A673 (cell line): ENCODE results near the gene MTM1. TPM values are rescaled to one million over a fixed set of nuclear protein-coding genes. Genes with fewer than 3 reads are reported as not detected.
A peak's percentile ranks its signal among the peaks of the same experiment; 100 is the strongest.

Experiments
- BruUV-seq: library from RNA; stranded (reverse); fragments of 400-500 nt; replicated peaks from 2 replicates; lab custom pipeline; 2021; lab: Mats Ljungman, UMichigan
- CTCF ChIA-PET: fragments of 300-600 bp; sonication (Branson Sonifier 250); formaldehyde crosslinking; loops from one replicate; lab custom pipeline; 2022; ENCODE audit warnings: antibody characterized with exemption; lab: Charles Lee
- POLR2A ChIA-PET: fragments of 300-600 bp; sonication (Branson Sonifier 250); formaldehyde crosslinking; loops from one replicate; lab custom pipeline; 2022; ENCODE audit warnings: antibody characterized with exemption; ENCODE audit not compliant: low non-redundant PET; lab: Charles Lee
- DNase-seq: peaks from one replicate; pipeline ENCODE4 v3.0.0-alpha.2; 2015; ENCODE audit warnings: low spot score
- H3K27ac ChIP-seq: fragments of 200-600 bp; sonication (generic); 2 replicates; pipeline ENCODE4 v1.5.1; 2016; ENCODE audit warnings: mixed run types, low read depth, mild to moderate bottlenecking, mixed read lengths, antibody characterized with exemption, low read length; ENCODE audit not compliant: poor library complexity, severe bottlenecking
- H3K27me3 ChIP-seq: fragments of 200-600 bp; sonication (generic); replicated peaks from 2 replicates; pipeline ENCODE4 v1.6.1; 2017; ENCODE audit warnings: mixed run types, low read depth, mild to moderate bottlenecking, mixed read lengths, antibody characterized with exemption, low read length; ENCODE audit not compliant: insufficient read depth, poor library complexity
- H3K36me3 ChIP-seq: fragments of 200-600 bp; sonication (generic); 2 replicates; pipeline ENCODE4 v1.6.1; 2016; ENCODE audit warnings: mixed run types, mild to moderate bottlenecking, mixed read lengths, antibody characterized with exemption, low read length; ENCODE audit not compliant: insufficient read depth, poor library complexity, severe bottlenecking
- H3K4me1 ChIP-seq: fragments of 200-600 bp; sonication (generic); 2 replicates; pipeline ENCODE4 v1.6.1; 2017; ENCODE audit warnings: mixed run types, mild to moderate bottlenecking, mixed read lengths, antibody characterized with exemption, low read length; ENCODE audit not compliant: insufficient read depth, poor library complexity, severe bottlenecking
- H3K4me3 ChIP-seq: fragments of 200-600 bp; sonication (generic); 2 replicates; pipeline ENCODE4 v1.5.1; 2016; ENCODE audit warnings: low read depth, mixed run types, mild to moderate bottlenecking, mixed read lengths, low read length; ENCODE audit not compliant: poor library complexity, severe bottlenecking
- H3K9me3 ChIP-seq: fragments of 200-600 bp; sonication (generic); 2 replicates; pipeline ENCODE4 v1.6.1; 2016; ENCODE audit warnings: mixed run types, low read depth, mild to moderate bottlenecking, mixed read lengths, antibody characterized with exemption, low read length; ENCODE audit not compliant: poor library complexity, severe bottlenecking
- EZH2 ChIP-seq: fragments of 200-600 bp; sonication (generic); IDR thresholded peaks from 2 replicates; pipeline ENCODE4 v1.6.1; 2017; ENCODE audit warnings: borderline replicate concordance, low read depth, mild to moderate bottlenecking, mixed read lengths, antibody characterized with exemption, low read length; ENCODE audit not compliant: poor library complexity, severe bottlenecking
- intact Hi-C: fragments of 100-400 bp; cut with micrococcal nuclease; formaldehyde crosslinking; loops from one replicate; pipeline ENCODE4 v1.10.0; 2022; ENCODE audit not compliant: unreplicated experiment
- total RNA-seq: library from RNA; stranded (reverse); gene quantifications from 2 replicates; pipeline ENCODE4 v1.2.3, GENCODE V29; 2021
- TF ChIP-seq, protein P1 (sequence below): fragments of 300-800, 200-600 bp; sonication (generic); conservative IDR thresholded peaks from 2 replicates; pipeline ENCODE4 v1.5.1; 2017; ENCODE audit warnings: low read depth, mild to moderate bottlenecking, antibody characterized with exemption, low read length, moderate library complexity, mixed read lengths

The MTM1 gene
- total RNA-seq, 1 experiment from 2014 or later = 7.1 TPM

- no peaks in the 10 kb centered on the region for H3K27me3 ChIP-seq
- H3K4me3 ChIP-seq = no peak overlapping the region
- TF ChIP-seq, protein P1, sequence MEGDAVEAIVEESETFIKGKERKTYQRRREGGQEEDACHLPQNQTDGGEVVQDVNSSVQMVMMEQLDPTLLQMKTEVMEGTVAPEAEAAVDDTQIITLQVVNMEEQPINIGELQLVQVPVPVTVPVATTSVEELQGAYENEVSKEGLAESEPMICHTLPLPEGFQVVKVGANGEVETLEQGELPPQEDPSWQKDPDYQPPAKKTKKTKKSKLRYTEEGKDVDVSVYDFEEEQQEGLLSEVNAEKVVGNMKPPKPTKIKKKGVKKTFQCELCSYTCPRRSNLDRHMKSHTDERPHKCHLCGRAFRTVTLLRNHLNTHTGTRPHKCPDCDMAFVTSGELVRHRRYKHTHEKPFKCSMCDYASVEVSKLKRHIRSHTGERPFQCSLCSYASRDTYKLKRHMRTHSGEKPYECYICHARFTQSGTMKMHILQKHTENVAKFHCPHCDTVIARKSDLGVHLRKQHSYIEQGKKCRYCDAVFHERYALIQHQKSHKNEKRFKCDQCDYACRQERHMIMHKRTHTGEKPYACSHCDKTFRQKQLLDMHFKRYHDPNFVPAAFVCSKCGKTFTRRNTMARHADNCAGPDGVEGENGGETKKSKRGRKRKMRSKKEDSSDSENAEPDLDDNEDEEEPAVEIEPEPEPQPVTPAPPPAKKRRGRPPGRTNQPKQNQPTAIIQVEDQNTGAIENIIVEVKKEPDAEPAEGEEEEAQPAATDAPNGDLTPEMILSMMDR = no peak
- TF ChIP-seq EZH2 = no peak
- ChIA-PET CTCF (no interaction called here), POLR2A (no interaction called here)
- H3K36me3 ChIP-seq = no peaks in the 10 kb centered on the region
- no TSS peak for BruUV-seq
- no peak overlapping the region for H3K27ac ChIP-seq
- intact Hi-C loops = loop anchor here (10.0 kb wide), 1 partner anchor 1108 kb away; no protein-coding TSS in a partner anchor
- no peaks in the 10 kb centered on the region for H3K9me3 ChIP-seq
- peaks cover 11% of the 10 kb centered on the region for H3K4me1 ChIP-seq
- peak; percentile 77 for DNase-seq
Measured at GRCh38 chrX:150566734-150567182, 1.7 kb upstream of the MTM1 start.

DNA sequence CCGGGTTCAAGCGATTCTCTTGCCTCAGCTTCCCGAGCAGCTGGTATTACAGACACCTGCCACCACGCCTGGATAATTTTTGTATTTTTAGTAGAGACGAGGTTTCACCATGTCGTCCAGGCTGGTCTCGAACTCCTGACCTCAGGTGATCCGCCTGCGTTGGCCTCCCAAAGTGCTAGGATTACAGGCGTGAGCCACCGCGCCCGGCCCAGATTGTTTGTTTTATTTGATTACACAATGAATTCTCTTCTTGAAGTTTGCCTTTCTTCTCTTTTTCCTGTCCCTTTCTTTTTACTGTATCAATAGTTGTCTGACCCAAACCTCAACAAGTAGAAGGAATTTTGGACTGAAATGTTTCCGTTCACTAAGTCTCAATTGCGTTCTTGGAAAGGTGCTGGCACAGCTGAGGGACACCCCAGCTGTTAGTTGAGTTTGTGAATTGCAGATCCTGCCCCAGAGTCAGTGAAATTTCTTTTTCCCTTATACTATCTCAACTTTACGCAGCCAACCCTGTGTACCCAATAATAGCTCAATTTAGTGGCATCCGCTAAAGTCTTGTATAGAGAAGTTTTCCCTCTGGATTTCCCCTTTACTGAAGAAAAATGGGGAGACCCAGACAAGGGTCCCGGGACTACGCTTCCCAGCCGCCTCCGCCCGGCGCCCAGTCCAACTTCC, 639 bp upstream of the MTM1 start:
- no peaks in the 10 kb centered on the region for H3K27me3 ChIP-seq
- POLR2A ChIA-PET = no interaction called here
- BruUV-seq = no TSS peak
- no peak for DNase-seq
- H3K36me3 ChIP-seq = no peaks in the 10 kb centered on the region
- CTCF ChIA-PET = no interaction called here
- H3K4me1 ChIP-seq = peaks cover 11% of the 10 kb centered on the region
- H3K27ac ChIP-seq = no peak overlapping the region
- TF ChIP-seq, protein P1 = no peak
- no peak for TF ChIP-seq EZH2
- no peaks in the 10 kb centered on the region for H3K9me3 ChIP-seq
- intact Hi-C loops = loop anchor here (10.0 kb wide), 1 partner anchor 1107 kb away; no protein-coding TSS in a partner anchor
- H3K4me3 ChIP-seq = peak overlapping the region; percentile 72

GRCh38 chrX:150569155-150569477, 695 bp downstream of the MTM1 start:
- peak overlapping the region; percentile 61 for H3K27ac ChIP-seq
- intact Hi-C loops = loop anchor here (10.0 kb wide), 1 partner anchor 1106 kb away; no protein-coding TSS in a partner anchor
- no peaks in the 10 kb centered on the region for H3K36me3 ChIP-seq
- H3K4me3 ChIP-seq = peak overlapping the region; percentile 72
- H3K9me3 ChIP-seq = no peaks in the 10 kb centered on the region
- peaks cover 15% of the 10 kb centered on the region for H3K4me1 ChIP-seq
- POLR2A ChIA-PET = no interaction called here
- peak; percentile 12 for DNase-seq
- no peaks in the 10 kb centered on the region for H3K27me3 ChIP-seq
- CTCF ChIA-PET = no interaction called here
- no TSS peak for BruUV-seq
- TF ChIP-seq EZH2 = no peak
- TF ChIP-seq, protein P1 = no peak
